ENCODE data around the gene CTSD. TPM values are rescaled to one million over a fixed set of nuclear protein-coding genes. Genes with fewer than 3 reads are reported as not detected.

Gene CTSD
- total and polyA plus RNA-seq, 2 of the 4 experiments (the other 2 are of a cell fraction) = 39.8 to 166 TPM

- H3K23ac ChIP-seq (ENCODE audit: low read depth, low read length) = no peak overlapping the region
- H2AK9ac ChIP-seq (replicated peaks; ENCODE audit: low read depth, low read length, poor library complexity) = no peak overlapping the region
- H4K91ac ChIP-seq (ENCODE audit: insufficient read depth, low read depth, low read length) = no peak overlapping the region
- no peak overlapping the region for H2BK20ac ChIP-seq (ENCODE audit: low read depth, low read length)
- H3K9ac ChIP-seq (ENCODE audit: low read depth, low read length) = no peak overlapping the region
- H2AFZ ChIP-seq (replicated peaks; ENCODE audit: low read length, poor library complexity) = no peak overlapping the region
- H3K4ac ChIP-seq (ENCODE audit: low read depth, low read length) = no peak overlapping the region
- H2BK120ac ChIP-seq (ENCODE audit: low read depth, low read length) = no peak overlapping the region
- H4K5ac ChIP-seq (ENCODE audit: low read depth, low read length) = no peak overlapping the region
- H3K18ac ChIP-seq (ENCODE audit: low read depth, low read length) = no peak overlapping the region
- H3K27ac ChIP-seq (ENCODE audit: insufficient read depth, low read length) = no peak overlapping the region
- H3K4me3 ChIP-seq (ENCODE audit: insufficient read depth, low read depth, low read length) = no peak overlapping the region
- no peak overlapping the region for H2AK5ac ChIP-seq (ENCODE audit: low read depth, low read length)
- H2BK5ac ChIP-seq (ENCODE audit: low read depth, low read length, poor library complexity, severe bottlenecking) = no peak overlapping the region
- H3K4me1 ChIP-seq (ENCODE audit: control insufficient read depth, insufficient read depth, low read length) = no peaks in the 10 kb centered on the region
- ChIA-PET CTCF (no interaction called here), POLR2A (ENCODE audit: unreplicated experiment) (no interaction called here)
- H2BK15ac ChIP-seq (ENCODE audit: low read depth, low read length) = no peak overlapping the region
- TF ChIP-seq, protein P1, sequence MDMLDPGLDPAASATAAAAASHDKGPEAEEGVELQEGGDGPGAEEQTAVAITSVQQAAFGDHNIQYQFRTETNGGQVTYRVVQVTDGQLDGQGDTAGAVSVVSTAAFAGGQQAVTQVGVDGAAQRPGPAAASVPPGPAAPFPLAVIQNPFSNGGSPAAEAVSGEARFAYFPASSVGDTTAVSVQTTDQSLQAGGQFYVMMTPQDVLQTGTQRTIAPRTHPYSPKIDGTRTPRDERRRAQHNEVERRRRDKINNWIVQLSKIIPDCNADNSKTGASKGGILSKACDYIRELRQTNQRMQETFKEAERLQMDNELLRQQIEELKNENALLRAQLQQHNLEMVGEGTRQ (IDR thresholded peaks at IDR 0.05; ENCODE audit: low read depth, low read length) = no peak
- TF ChIP-seq CEBPB (IDR thresholded peaks at IDR 0.05; ENCODE audit: low read depth, low read length) (no peak), MAFK (IDR thresholded peaks at IDR 0.05; ENCODE audit: low read depth, low read length) (no peak), NFE2L2 (IDR thresholded peaks at IDR 0.05; ENCODE audit: low read depth, low read length) (no peak), POLR2A (IDR thresholded peaks at IDR 0.05; ENCODE audit: low read depth, low read length) (no peak), CHD1 (IDR thresholded peaks at IDR 0.05; ENCODE audit: low read depth, low read length) (no peak), SMC3 (IDR thresholded peaks at IDR 0.05; ENCODE audit: low read depth, low read length) (no peak), MAZ (IDR thresholded peaks at IDR 0.05; ENCODE audit: borderline replicate concordance, low read depth, low read length) (no peak)
- TF ChIP-seq, protein P2, sequence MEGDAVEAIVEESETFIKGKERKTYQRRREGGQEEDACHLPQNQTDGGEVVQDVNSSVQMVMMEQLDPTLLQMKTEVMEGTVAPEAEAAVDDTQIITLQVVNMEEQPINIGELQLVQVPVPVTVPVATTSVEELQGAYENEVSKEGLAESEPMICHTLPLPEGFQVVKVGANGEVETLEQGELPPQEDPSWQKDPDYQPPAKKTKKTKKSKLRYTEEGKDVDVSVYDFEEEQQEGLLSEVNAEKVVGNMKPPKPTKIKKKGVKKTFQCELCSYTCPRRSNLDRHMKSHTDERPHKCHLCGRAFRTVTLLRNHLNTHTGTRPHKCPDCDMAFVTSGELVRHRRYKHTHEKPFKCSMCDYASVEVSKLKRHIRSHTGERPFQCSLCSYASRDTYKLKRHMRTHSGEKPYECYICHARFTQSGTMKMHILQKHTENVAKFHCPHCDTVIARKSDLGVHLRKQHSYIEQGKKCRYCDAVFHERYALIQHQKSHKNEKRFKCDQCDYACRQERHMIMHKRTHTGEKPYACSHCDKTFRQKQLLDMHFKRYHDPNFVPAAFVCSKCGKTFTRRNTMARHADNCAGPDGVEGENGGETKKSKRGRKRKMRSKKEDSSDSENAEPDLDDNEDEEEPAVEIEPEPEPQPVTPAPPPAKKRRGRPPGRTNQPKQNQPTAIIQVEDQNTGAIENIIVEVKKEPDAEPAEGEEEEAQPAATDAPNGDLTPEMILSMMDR (conservative IDR thresholded peaks at IDR 0.05; ENCODE audit: low read depth, low read length) = no peak
- TF ChIP-seq, protein P3, sequence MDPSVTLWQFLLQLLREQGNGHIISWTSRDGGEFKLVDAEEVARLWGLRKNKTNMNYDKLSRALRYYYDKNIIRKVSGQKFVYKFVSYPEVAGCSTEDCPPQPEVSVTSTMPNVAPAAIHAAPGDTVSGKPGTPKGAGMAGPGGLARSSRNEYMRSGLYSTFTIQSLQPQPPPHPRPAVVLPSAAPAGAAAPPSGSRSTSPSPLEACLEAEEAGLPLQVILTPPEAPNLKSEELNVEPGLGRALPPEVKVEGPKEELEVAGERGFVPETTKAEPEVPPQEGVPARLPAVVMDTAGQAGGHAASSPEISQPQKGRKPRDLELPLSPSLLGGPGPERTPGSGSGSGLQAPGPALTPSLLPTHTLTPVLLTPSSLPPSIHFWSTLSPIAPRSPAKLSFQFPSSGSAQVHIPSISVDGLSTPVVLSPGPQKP (IDR thresholded peaks at IDR 0.05; ENCODE audit: borderline replicate concordance, low read depth, low read length) = no peak
- no peak overlapping the region for H3K14ac ChIP-seq (replicated peaks; ENCODE audit: low read depth, low read length)
- in situ Hi-C loops (cut with MboI; ENCODE audit: low sequenced_read_pairs) (no loop called here), dilution Hi-C loops (cut with HindIII; ENCODE audit: low sequenced_read_pairs, unreplicated experiment) (no loop called here), intact Hi-C loops (cut with micrococcal nuclease) (no loop called here)
- no TSS peak for BruUV-seq (replicated peaks)
- no peaks in the 10 kb centered on the region for H3K9me3 ChIP-seq (ENCODE audit: control insufficient read depth, insufficient read depth, low read length)
- peaks cover 44% of the 10 kb centered on the region for H3K27me3 ChIP-seq (ENCODE audit: control insufficient read depth, insufficient read depth, low read length)
- no peaks in the 10 kb centered on the region for H4K20me1 ChIP-seq (ENCODE audit: insufficient read depth, low read length)
- DNase-seq (no peak), ATAC-seq (ENCODE audit: low read depth) (no peak)
- H4K8ac ChIP-seq (ENCODE audit: low read depth in 2 of 2, low read length in 2 of 2) = no peak overlapping the region
- H3K4me2 ChIP-seq (ENCODE audit: low read depth, low read length) = no peak overlapping the region
- no peaks in the 10 kb centered on the region for H3K36me3 ChIP-seq (ENCODE audit: control insufficient read depth, insufficient read depth, low read length)
- no peaks in the 10 kb centered on the region for H3K79me1 ChIP-seq (ENCODE audit: low read depth in 1 of 2, low read length in 2 of 2)
- no peak overlapping the region for H3K56ac ChIP-seq (ENCODE audit: extremely low read depth, insufficient read depth, low read length)
- WGBS, 2 experiments (ENCODE audit: extremely low coverage in 2 of 2, insufficient read length in 1 of 2) = 31% methylated on average over 2 of the region's 11 CpGs; no CpG with 5 or more reads in 1 of the 2 experiments
- H3K9me1 ChIP-seq (ENCODE audit: insufficient read depth, low read length) = peaks cover 5% of the 10 kb centered on the region; the same call in 1 of the 2 replicates
Observed at GRCh38 chr11:1727096-1727690, 36.5 kb downstream of the CTSD start.

Data from IMR-90 (cell line).